CD4-positive, alpha-beta memory T cell (primary cell): Measurements from ENCODE around the gene CCDC116. TPM values are rescaled to one million over a fixed set of nuclear protein-coding genes. Genes with fewer than 3 reads are reported as not detected.
"Not testable (repeated sequence)": the region's sequence is repeated elsewhere in the genome, so short reads cannot be mapped to it uniquely, and the experiment has no call there.

Experiments
- CTCF ChIA-PET: fragments of 350-600 bp; sonication (Branson Sonifier 250); formaldehyde crosslinking; loops from one replicate; lab custom pipeline; 2021; ENCODE audit warnings: inconsistent platforms; ENCODE audit not compliant: partially characterized antibody; lab: Charles Lee
- POLR2A ChIA-PET: fragments of 350-600 bp; sonication (Branson Sonifier 250); formaldehyde crosslinking; loops from one replicate; lab custom pipeline; 2021; ENCODE audit not compliant: partially characterized antibody; lab: Charles Lee
- DNase-seq, 5 donors: peaks; one replicate each; pipeline versions ENCODE4 v3.0.0 to v3.0.0-alpha.2; 2020 to 2022; ENCODE audit warnings: mixed read lengths in 1 of 5
- H3K27ac ChIP-seq: one replicate; pipeline ENCODE4 v1.7.0; 2013; ENCODE audit warnings: low read depth, low read length
- H3K27me3 ChIP-seq: 2 replicates; pipeline ENCODE4 v1.7.0; 2013; ENCODE audit warnings: mild to moderate bottlenecking, low read length, moderate library complexity; ENCODE audit not compliant: insufficient read depth
- H3K36me3 ChIP-seq: 2 replicates; pipeline ENCODE4 v1.7.0; 2013; ENCODE audit warnings: mild to moderate bottlenecking, low read length, moderate library complexity; ENCODE audit not compliant: insufficient read depth
- H3K4me1 ChIP-seq: 2 replicates; pipeline ENCODE4 v1.7.0; 2013; ENCODE audit warnings: mild to moderate bottlenecking, low read length, moderate library complexity; ENCODE audit not compliant: insufficient read depth
- H3K4me3 ChIP-seq, 2 donors: one replicate each; pipeline ENCODE4 v1.7.0; 2013; ENCODE audit warnings: low read length in 2 of 2, mild to moderate bottlenecking in 1 of 2
- H3K9me3 ChIP-seq, 2 donors: one replicate each; pipeline ENCODE4 v1.7.0; 2013; ENCODE audit warnings: low read length in 2 of 2, control low read depth in 1 of 2; ENCODE audit not compliant: control insufficient read depth in 1 of 2
- H3K27ac Mint-ChIP-seq, 7 donors: one replicate each; pipeline ENCODE4 v1.8.0; 2020 to 2021; ENCODE audit warnings: mixed read lengths in 7 of 7, mild to moderate bottlenecking in 6 of 7, inconsistent platforms in 3 of 7, moderate library complexity in 3 of 7
- H3K27me3 Mint-ChIP-seq, 2 donors: one replicate each; pipeline ENCODE4 v1.8.0; 2020 to 2021; ENCODE audit warnings: mixed read lengths in 2 of 2
- H3K36me3 Mint-ChIP-seq, 2 donors: one replicate each; pipeline ENCODE4 v1.8.0; 2020 to 2021; ENCODE audit warnings: mixed read lengths in 2 of 2, inconsistent platforms in 1 of 2, mild to moderate bottlenecking in 1 of 2
- H3K4me1 Mint-ChIP-seq, 4 donors: one replicate each; pipeline ENCODE4 v1.8.0; 2020 to 2021; ENCODE audit warnings: mixed read lengths in 4 of 4, mild to moderate bottlenecking in 1 of 4
- H3K4me3 Mint-ChIP-seq, 8 donors: one replicate each; pipeline ENCODE4 v1.8.0; 2020 to 2021; ENCODE audit warnings: mixed read lengths in 8 of 8, mild to moderate bottlenecking in 7 of 8, moderate library complexity in 6 of 8, inconsistent platforms in 3 of 8
- H3K9me3 Mint-ChIP-seq, 8 donors: one replicate each; pipeline ENCODE4 v1.8.0; 2020 to 2021; ENCODE audit warnings: mixed read lengths in 8 of 8, mild to moderate bottlenecking in 5 of 8, inconsistent platforms in 3 of 8, moderate library complexity in 1 of 8
- intact Hi-C: fragments of 100-400 bp; cut with micrococcal nuclease; formaldehyde crosslinking; loops from one replicate; pipeline ENCODE4 v1.15.1; 2023
- polyA plus RNA-seq, 2 donors: library from polyadenylated mRNA; unstranded; fragments of 300-500 nt; fragmentation: Illumina TruSeq; gene quantifications; one replicate each; pipeline ENCODE4 v1.2.3, GENCODE V29; 2021
- total RNA-seq, 2 experiments: library from RNA; stranded (reverse); gene quantifications; one replicate each; pipeline ENCODE4 v1.2.3, GENCODE V29; 2021

The CCDC116 gene
- total and polyA plus RNA-seq, 4 experiments from 2014 or later, result 0.19 to 0.29 TPM; not detected in 2

GRCh38 chr22:21611210-21611977, 21.2 kb upstream of the CCDC116 start:
- no peak overlapping the region for H3K4me3 ChIP-seq
- intact Hi-C loops, result no loop called here
- H3K36me3 ChIP-seq, result peaks cover 33% of the 10 kb centered on the region
- no peaks in the 10 kb centered on the region for H3K9me3 ChIP-seq
- H3K27me3 Mint-ChIP-seq, result no peaks in the 10 kb centered on the region
- CTCF ChIA-PET, result interaction anchor here (1.0 kb wide), 1 partner anchor 12 kb away, joined by 4 read pairs; no protein-coding TSS in a partner anchor
- no peak for DNase-seq
- H3K36me3 Mint-ChIP-seq, result peaks cover 6 to 50% of the 10 kb centered on the region in 2 donors
- POLR2A ChIA-PET, result no interaction called here
- H3K27me3 ChIP-seq, result no peaks in the 10 kb centered on the region
- H3K4me3 Mint-ChIP-seq, result peak overlapping the region in 1 of 8 donors; percentile 45
- no peaks in the 10 kb centered on the region for H3K9me3 Mint-ChIP-seq
- H3K4me1 Mint-ChIP-seq, result peaks cover 19 to 58% (median 33%) of the 10 kb centered on the region in 4 donors
- peaks cover 18% of the 10 kb centered on the region for H3K4me1 ChIP-seq
- peak overlapping the region; percentile 2 to 89 (median 74) for H3K27ac Mint-ChIP-seq
- H3K27ac ChIP-seq, result no peak overlapping the region

- Mint-ChIP-seq H3K4me1 (peaks cover 10 to 45% (median 23%) of the 10 kb centered on the region in 4 donors), H3K36me3 (peaks cover 6 to 50% of the 10 kb centered on the region in 2 donors), H3K9me3 (no peaks in the 10 kb centered on the region), H3K27ac (peak overlapping the region in 2 of 7 donors; percentile 4 to 87), H3K27me3 (no peaks in the 10 kb centered on the region), H3K4me3 (no peak overlapping the region)
- Histone ChIP-seq H3K27ac (no peak overlapping the region), H3K27me3 (no peaks in the 10 kb centered on the region), H3K4me1 (peaks cover 4% of the 10 kb centered on the region), H3K4me3 (no peak overlapping the region), H3K9me3 (no peaks in the 10 kb centered on the region), H3K36me3 (peaks cover 33% of the 10 kb centered on the region)
- no peak for DNase-seq
- CTCF ChIA-PET, result interaction anchor here (2.3 kb wide), 1 partner anchor 16 kb away, joined by 8 read pairs; no protein-coding TSS in a partner anchor
- intact Hi-C loops, result no loop called here
- POLR2A ChIA-PET, result interaction anchor here (1.7 kb wide), 1 partner anchor 16 kb away, joined by 5 read pairs; the partner anchor contains the start of gene YDJC
Measured at GRCh38 chr22:21612858-21613257, 19.7 kb upstream of the CCDC116 start.

GRCh38 chr22:21613553-21614233, 18.9 kb upstream of the CCDC116 start:
- ChIA-PET POLR2A (interaction anchor here (1.7 kb wide), 1 partner anchor 16 kb away, joined by 5 read pairs; the partner anchor contains the start of gene YDJC), CTCF (interaction anchor here (1.1 to 4.5 kb wide), 4 partner anchors 12 to 33 kb away, joined by 4 to 13 read pairs (median 6); no protein-coding TSS in a partner anchor)
- no peaks in the 10 kb centered on the region for H3K27me3 ChIP-seq
- H3K36me3 ChIP-seq, result peaks cover 33% of the 10 kb centered on the region
- H3K36me3 Mint-ChIP-seq, result peaks cover 6 to 49% of the 10 kb centered on the region in 2 donors
- no peaks in the 10 kb centered on the region for H3K9me3 Mint-ChIP-seq
- no peak overlapping the region for H3K27ac ChIP-seq
- no peaks in the 10 kb centered on the region for H3K9me3 ChIP-seq
- H3K4me3 ChIP-seq, result no peak overlapping the region
- H3K27me3 Mint-ChIP-seq, result no peaks in the 10 kb centered on the region
- peaks cover 10 to 45% (median 21%) of the 10 kb centered on the region in 4 donors for H3K4me1 Mint-ChIP-seq
- no peak for DNase-seq
- intact Hi-C loops, result no loop called here
- no peaks in the 10 kb centered on the region for H3K4me1 ChIP-seq
- peak overlapping the region in 5 of 7 donors; percentile 47 to 87 (median 66) for H3K27ac Mint-ChIP-seq
- H3K4me3 Mint-ChIP-seq, result no peak overlapping the region

- Mint-ChIP-seq H3K36me3 (peaks cover 6 to 43% of the 10 kb centered on the region in 2 donors), H3K27me3 (no peaks in the 10 kb centered on the region), H3K9me3 (no peaks in the 10 kb centered on the region), H3K4me3 (no peak overlapping the region), H3K27ac (peak overlapping the region in 3 of 7 donors; percentile 17 to 60 (median 26)), H3K4me1 (peaks cover 10 to 38% (median 17%) of the 10 kb centered on the region in 4 donors)
- CTCF ChIA-PET, result interaction anchor here (1.5 to 4.5 kb wide), 4 partner anchors 10 to 31 kb away, joined by 6 to 13 read pairs (median 10); no protein-coding TSS in a partner anchor
- Histone ChIP-seq H3K36me3 (peaks cover 33% of the 10 kb centered on the region), H3K4me3 (no peak overlapping the region), H3K9me3 (no peaks in the 10 kb centered on the region), H3K4me1 (peaks cover 4% of the 10 kb centered on the region), H3K27ac (no peak overlapping the region), H3K27me3 (no peaks in the 10 kb centered on the region)
- intact Hi-C loops, result no loop called here
- DNase-seq, result no peak
- POLR2A ChIA-PET, result interaction anchor here (1.2 to 1.5 kb wide), 2 partner anchors 9 to 14 kb away, joined by 4 to 5 read pairs; no protein-coding TSS in a partner anchor
Measured at GRCh38 chr22:21615731-21616130, 16.8 kb upstream of the CCDC116 start.

- H3K9me3 Mint-ChIP-seq, H3K9me3 ChIP-seq, H3K27me3 ChIP-seq, H3K4me1 ChIP-seq, H3K4me3 Mint-ChIP-seq, H3K27me3 Mint-ChIP-seq, DNase-seq, H3K27ac ChIP-seq, H3K4me3 ChIP-seq, intact Hi-C loops: not testable (repeated sequence)
- H3K36me3 Mint-ChIP-seq, result peaks cover 6 to 38% of the 10 kb centered on the region in 2 donors
- ChIA-PET CTCF (interaction anchor here (0.9 to 4.5 kb wide), 6 partner anchors 8 to 29 kb away, joined by 4 to 13 read pairs (median 8); no protein-coding TSS in a partner anchor), POLR2A (interaction anchor here (2.5 kb wide), 1 partner anchor 24 kb away, joined by 7 read pairs; the partner anchor contains the start of gene SDF2L1)
- peak overlapping the region in 1 of 7 donors; percentile 79 for H3K27ac Mint-ChIP-seq
- peaks cover 10 to 37% (median 12%) of the 10 kb centered on the region in 4 donors for H3K4me1 Mint-ChIP-seq
- peaks cover 37% of the 10 kb centered on the region for H3K36me3 ChIP-seq
Measured at GRCh38 chr22:21617337-21617736, 15.2 kb upstream of the CCDC116 start.

- CTCF ChIA-PET, result interaction anchor here (1.0 to 2.0 kb wide), 2 partner anchors 21 to 26 kb away, joined by 4 to 5 read pairs; partner anchors contain the start of gene SDF2L1
- no peak overlapping the region for H3K4me3 Mint-ChIP-seq
- intact Hi-C loops, result no loop called here
- no peak for DNase-seq
- H3K27me3 ChIP-seq, result no peaks in the 10 kb centered on the region
- H3K27ac Mint-ChIP-seq, result peak overlapping the region in 3 of 7 donors; percentile 12 to 42 (median 17)
- peaks cover 11 to 42% (median 16%) of the 10 kb centered on the region in 4 donors for H3K4me1 Mint-ChIP-seq
- no peaks in the 10 kb centered on the region for H3K9me3 ChIP-seq
- H3K36me3 ChIP-seq, result peaks cover 28% of the 10 kb centered on the region
- H3K36me3 Mint-ChIP-seq, result peaks cover 8 to 37% of the 10 kb centered on the region in 2 donors
- H3K4me3 ChIP-seq, result no peak overlapping the region
- H3K4me1 ChIP-seq, result peaks cover 20% of the 10 kb centered on the region
- H3K9me3 Mint-ChIP-seq, result no peaks in the 10 kb centered on the region
- POLR2A ChIA-PET, result interaction anchor here (2.1 kb wide), 1 partner anchor 9 kb away, joined by 8 read pairs; the partner anchor contains the start of gene YDJC
- H3K27me3 Mint-ChIP-seq, result no peaks in the 10 kb centered on the region
- no peak overlapping the region for H3K27ac ChIP-seq
Measured at GRCh38 chr22:21621025-21621424, 11.5 kb upstream of the CCDC116 start.
